T-helper 1 cell treated with Interleukin-12 subunit alpha and Interleukin-12 subunit beta and Interleukin-4 antibody, amounts not matched to agents 30 μg/mL and 1 μg/mL, for 36 hours (primary cell): ENCODE data around the gene PCSK1N.

Experiments used
- H3K27ac Mint-ChIP-seq: one replicate; pipeline ENCODE4 v1.8.0; 2021; ENCODE audit warnings: mild to moderate bottlenecking, mixed read lengths
- H3K27me3 Mint-ChIP-seq: one replicate; pipeline ENCODE4 v1.8.0; 2021; ENCODE audit warnings: low read depth, mixed read lengths
- H3K36me3 Mint-ChIP-seq: one replicate; pipeline ENCODE4 v1.8.0; 2021; ENCODE audit warnings: low read depth, mixed read lengths
- H3K4me1 Mint-ChIP-seq: one replicate; pipeline ENCODE4 v1.8.0; 2021; ENCODE audit warnings: low read depth, mixed read lengths
- H3K4me3 Mint-ChIP-seq: one replicate; pipeline ENCODE4 v1.8.0; 2021; ENCODE audit warnings: mild to moderate bottlenecking, moderate library complexity, mixed read lengths
- H3K9me3 Mint-ChIP-seq: one replicate; pipeline ENCODE4 v1.8.0; 2021; ENCODE audit warnings: mixed read lengths

The PCSK1N gene

GRCh38 chrX:48789366-48790220 lies 45.8 kb downstream of the PCSK1N start:
- Mint-ChIP-seq H3K4me3 (no peak overlapping the region), H3K27ac (peak overlapping the region; percentile 59), H3K9me3 (no peaks in the 10 kb centered on the region)

GRCh38 chrX:48787505-48788443 lies 47.6 kb downstream of the PCSK1N start:
- peaks cover 8% of the 10 kb centered on the region for H3K4me1 Mint-ChIP-seq
- no peak overlapping the region for H3K4me3 Mint-ChIP-seq
- H3K27ac Mint-ChIP-seq = no peak overlapping the region
- no peaks in the 10 kb centered on the region for H3K36me3 Mint-ChIP-seq
- H3K27me3 Mint-ChIP-seq = peaks cover 21% of the 10 kb centered on the region
- H3K9me3 Mint-ChIP-seq = no peaks in the 10 kb centered on the region

More at GRCh38 chrX:48789366-48790220, 45.8 kb downstream of the PCSK1N start:
- peaks cover 8% of the 10 kb centered on the region for H3K4me1 Mint-ChIP-seq
- no peaks in the 10 kb centered on the region for H3K36me3 Mint-ChIP-seq
- peaks cover 21% of the 10 kb centered on the region for H3K27me3 Mint-ChIP-seq

GRCh38 chrX:48786825-48787504 lies 48.4 kb downstream of the PCSK1N start:
- H3K27ac Mint-ChIP-seq = no peak overlapping the region
- H3K4me1 Mint-ChIP-seq = peaks cover 8% of the 10 kb centered on the region

GRCh38 chrX:48786341-48786800 lies 49.0 kb downstream of the PCSK1N start, which contains the start of gene GATA1:
Gene GATA1 (plus strand): TSS chrX:48786590. CDS start chrX:48791110, 4,520 bp downstream.
- no peaks in the 10 kb centered on the region for H3K36me3 Mint-ChIP-seq
- H3K4me1 Mint-ChIP-seq = peaks cover 8% of the 10 kb centered on the region
- no peak within 1 kb of the TSS for H3K27ac Mint-ChIP-seq
- peaks cover 21% of the 10 kb centered on the region for H3K27me3 Mint-ChIP-seq
- no peaks in the 10 kb centered on the region for H3K9me3 Mint-ChIP-seq
- H3K4me3 Mint-ChIP-seq = no peak within 1 kb of the TSS

More at GRCh38 chrX:48786825-48787504, 48.4 kb downstream of the PCSK1N start:
- no peaks in the 10 kb centered on the region for H3K36me3 Mint-ChIP-seq
- no peaks in the 10 kb centered on the region for H3K9me3 Mint-ChIP-seq
- no peak overlapping the region for H3K4me3 Mint-ChIP-seq
- H3K27me3 Mint-ChIP-seq = peaks cover 21% of the 10 kb centered on the region

- Mint-ChIP-seq H3K27me3 (peaks cover 21% of the 10 kb centered on the region), H3K4me3 (no peak overlapping the region), H3K36me3 (no peaks in the 10 kb centered on the region), H3K27ac (no peak overlapping the region), H3K9me3 (no peaks in the 10 kb centered on the region), H3K4me1 (peaks cover 8% of the 10 kb centered on the region)
These were observed 49.7 kb downstream of the PCSK1N start for GRCh38 chrX:48785540-48786214.

- Mint-ChIP-seq H3K27ac (no peak overlapping the region), H3K27me3 (peaks cover 21% of the 10 kb centered on the region), H3K9me3 (no peaks in the 10 kb centered on the region), H3K4me3 (no peak overlapping the region), H3K4me1 (peaks cover 8% of the 10 kb centered on the region), H3K36me3 (no peaks in the 10 kb centered on the region)
These were observed 50.2 kb downstream of the PCSK1N start for GRCh38 chrX:48785186-48785539.

GRCh38 chrX:48784726-48785125 lies 50.7 kb downstream of the PCSK1N start:
- no peaks in the 10 kb centered on the region for H3K36me3 Mint-ChIP-seq
- H3K27ac Mint-ChIP-seq = no peak overlapping the region
- peaks cover 6% of the 10 kb centered on the region for H3K4me1 Mint-ChIP-seq
- H3K27me3 Mint-ChIP-seq = peaks cover 16% of the 10 kb centered on the region
- no peaks in the 10 kb centered on the region for H3K9me3 Mint-ChIP-seq
- H3K4me3 Mint-ChIP-seq = no peak overlapping the region

GRCh38 chrX:48782795-48783194 lies 52.6 kb downstream of the PCSK1N start:
- no peaks in the 10 kb centered on the region for H3K9me3 Mint-ChIP-seq
- H3K27ac Mint-ChIP-seq = no peak overlapping the region
- H3K27me3 Mint-ChIP-seq = peaks cover 11% of the 10 kb centered on the region
- no peaks in the 10 kb centered on the region for H3K36me3 Mint-ChIP-seq
- no peak overlapping the region for H3K4me3 Mint-ChIP-seq
- H3K4me1 Mint-ChIP-seq = no peaks in the 10 kb centered on the region

GRCh38 chrX:48782216-48782615 lies 53.2 kb downstream of the PCSK1N start:
- Mint-ChIP-seq H3K27ac (no peak overlapping the region), H3K4me1 (no peaks in the 10 kb centered on the region), H3K9me3 (no peaks in the 10 kb centered on the region), H3K27me3 (peaks cover 11% of the 10 kb centered on the region), H3K4me3 (no peak overlapping the region), H3K36me3 (no peaks in the 10 kb centered on the region)

- Mint-ChIP-seq H3K9me3 (no peaks in the 10 kb centered on the region), H3K4me3 (no peak overlapping the region), H3K27ac (no peak overlapping the region), H3K27me3 (peaks cover 11% of the 10 kb centered on the region), H3K4me1 (no peaks in the 10 kb centered on the region), H3K36me3 (no peaks in the 10 kb centered on the region)
These were observed 53.7 kb downstream of the PCSK1N start for GRCh38 chrX:48781705-48782104.
